GM12864 (cell line): ENCODE data around the gene TFB1M.
"Not testable (repeated sequence)": the region's sequence is repeated elsewhere in the genome, so short reads cannot be mapped to it uniquely, and the experiment has no call there.

Experiments
- DNase-seq: peaks from one replicate; pipeline ENCODE4 v3.0.0-alpha.2; 2011; ENCODE audit warnings: low read depth
- H3K4me3 ChIP-seq: 2 replicates; pipeline ENCODE4 v1.5.1; 2011; ENCODE audit warnings: mild to moderate bottlenecking, low read depth, low read length, control low read depth
- CTCF ChIP-seq: IDR thresholded peaks from 2 replicates; pipeline ENCODE4 v1.5.1; 2011; ENCODE audit warnings: low read depth, mild to moderate bottlenecking, moderate library complexity, low read length, control low read depth, inconsistent platforms; ENCODE audit errors: missing control alignments

TFB1M gene

GRCh38 chr6:155317186-155317585 lies 2.9 kb upstream of the TFB1M start:
- TF ChIP-seq CTCF: no peak
- DNase-seq: no peak
- no peak overlapping the region for H3K4me3 ChIP-seq

DNA sequence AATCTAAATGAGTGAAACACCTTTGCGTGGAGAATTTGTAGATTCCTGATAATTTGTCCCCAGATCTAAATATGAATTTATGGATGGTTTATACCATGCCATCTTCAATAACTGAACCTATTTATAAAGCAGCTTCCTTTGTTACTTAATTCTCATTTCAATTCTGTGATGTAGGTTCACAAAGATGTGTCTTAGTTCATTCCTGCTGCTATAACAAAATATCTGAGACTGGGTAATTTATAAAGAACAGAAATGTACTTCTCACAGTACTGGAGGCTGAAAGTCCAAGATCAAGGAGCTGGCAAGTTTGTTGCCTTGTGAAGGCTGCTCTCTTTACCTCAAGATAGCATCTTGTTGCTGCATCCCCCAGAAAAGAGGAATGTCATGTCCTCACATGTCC lies 2.1 kb upstream of the TFB1M start:
- no peak overlapping the region for H3K4me3 ChIP-seq
- DNase-seq: no peak
- TF ChIP-seq CTCF: no peak

GRCh38 chr6:155315516-155315871 lies 1.2 kb upstream of the TFB1M start:
- peak overlapping the region; percentile 82 for H3K4me3 ChIP-seq
- DNase-seq: no peak
- TF ChIP-seq CTCF: no peak

- DNase-seq: peak; percentile 71
- H3K4me3 ChIP-seq: peak overlapping the region; percentile 82
- no peak for TF ChIP-seq CTCF
Measured at GRCh38 chr6:155314773-155315515, 660 bp upstream of the TFB1M start.

DNA sequence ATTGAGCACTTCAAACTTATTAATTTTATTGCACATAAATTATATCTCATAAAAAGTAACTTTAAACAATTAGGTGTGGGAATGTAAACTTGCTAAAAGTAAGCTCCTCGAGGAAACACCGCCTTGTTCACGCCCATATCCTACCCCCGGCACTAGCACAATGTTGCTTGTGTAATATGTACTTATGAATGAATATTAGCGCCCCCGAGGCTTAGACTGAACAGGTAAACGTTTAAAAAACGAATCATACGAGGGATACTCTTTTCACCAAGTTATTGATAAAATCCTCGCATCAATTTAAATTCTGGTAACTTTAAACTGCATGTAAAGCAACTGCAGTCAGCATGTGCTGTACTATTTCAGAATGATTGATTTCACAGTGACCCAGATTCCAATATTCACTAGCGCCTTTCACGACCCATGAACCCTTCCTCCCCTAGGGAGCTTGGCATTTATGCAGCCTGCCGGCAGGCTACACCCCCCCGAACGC lies 637 bp downstream of the TFB1M start:
- no peak for TF ChIP-seq CTCF
- DNase-seq: no peak

DNA sequence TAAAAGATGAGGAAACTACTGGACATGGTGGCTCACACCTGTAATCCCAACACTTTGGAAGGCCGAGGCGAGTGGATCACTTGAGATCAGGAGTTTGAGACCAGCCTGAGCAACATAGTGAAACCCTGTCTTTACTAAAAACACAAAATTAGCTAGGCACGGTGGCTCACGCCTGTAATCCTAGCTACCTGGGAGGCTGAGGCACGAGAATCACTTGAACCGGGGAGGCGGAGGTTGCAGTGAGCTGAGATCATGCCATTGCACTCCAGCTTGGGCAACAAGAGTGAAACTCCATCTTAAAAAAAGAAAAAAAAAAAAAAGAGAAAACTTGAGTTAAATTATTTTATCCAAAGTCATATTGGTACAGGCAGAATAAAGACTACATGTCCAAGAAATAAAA lies 1.3 kb downstream of the TFB1M start:
- not testable (repeated sequence) for DNase-seq, H3K4me3 ChIP-seq

More for the DNA sequence above, 637 bp downstream of the TFB1M start:
- peak overlapping the region; percentile 82 for H3K4me3 ChIP-seq

- no peak overlapping the region for H3K4me3 ChIP-seq
- TF ChIP-seq CTCF: no peak
- DNase-seq: no peak
Measured at GRCh38 chr6:155311583-155311982, 2.7 kb downstream of the TFB1M start.
